T-helper 1 cell treated with Interleukin-12 subunit alpha and Interleukin-12 subunit beta and Interleukin-4 antibody, amounts not matched to agents 30 μg/mL and 1 μg/mL, for 36 hours (primary cell): ENCODE measurements around the gene C15orf40.
"Not testable (repeated sequence)": the region's sequence is repeated elsewhere in the genome, so short reads cannot be mapped to it uniquely, and the experiment has no call there.

Experiments
- H3K27ac Mint-ChIP-seq: one replicate; pipeline ENCODE4 v1.8.0; 2021; ENCODE audit warnings: mild to moderate bottlenecking, mixed read lengths
- H3K27me3 Mint-ChIP-seq: one replicate; pipeline ENCODE4 v1.8.0; 2021; ENCODE audit warnings: low read depth, mixed read lengths
- H3K36me3 Mint-ChIP-seq: one replicate; pipeline ENCODE4 v1.8.0; 2021; ENCODE audit warnings: low read depth, mixed read lengths
- H3K4me1 Mint-ChIP-seq: one replicate; pipeline ENCODE4 v1.8.0; 2021; ENCODE audit warnings: low read depth, mixed read lengths
- H3K4me3 Mint-ChIP-seq: one replicate; pipeline ENCODE4 v1.8.0; 2021; ENCODE audit warnings: mild to moderate bottlenecking, moderate library complexity, mixed read lengths
- H3K9me3 Mint-ChIP-seq: one replicate; pipeline ENCODE4 v1.8.0; 2021; ENCODE audit warnings: mixed read lengths

C15orf40 gene

GRCh38 chr15:82951472-82952157 is 59.8 kb downstream of the C15orf40 start:
- Mint-ChIP-seq H3K27ac (no peak overlapping the region), H3K4me1 (peaks cover 8% of the 10 kb centered on the region), H3K36me3 (no peaks in the 10 kb centered on the region), H3K9me3 (no peaks in the 10 kb centered on the region), H3K27me3 (peaks cover 29% of the 10 kb centered on the region), H3K4me3 (peak overlapping the region; percentile 75)

- Mint-ChIP-seq H3K4me3 (no peak overlapping the region), H3K9me3 (no peaks in the 10 kb centered on the region), H3K36me3 (no peaks in the 10 kb centered on the region), H3K27me3 (peaks cover 29% of the 10 kb centered on the region), H3K27ac (no peak overlapping the region), H3K4me1 (peaks cover 8% of the 10 kb centered on the region)
Observed at GRCh38 chr15:82950746-82951370, 60.6 kb downstream of the C15orf40 start.

- no peak overlapping the region for H3K4me3 Mint-ChIP-seq
- H3K9me3 Mint-ChIP-seq: no peaks in the 10 kb centered on the region
- peaks cover 8% of the 10 kb centered on the region for H3K4me1 Mint-ChIP-seq
- no peak overlapping the region for H3K27ac Mint-ChIP-seq
- peaks cover 29% of the 10 kb centered on the region for H3K27me3 Mint-ChIP-seq
- no peaks in the 10 kb centered on the region for H3K36me3 Mint-ChIP-seq
Observed at GRCh38 chr15:82950295-82950694, 61.1 kb downstream of the C15orf40 start.

- Mint-ChIP-seq H3K4me3 (no peak overlapping the region), H3K4me1 (no peaks in the 10 kb centered on the region), H3K27ac (no peak overlapping the region), H3K27me3 (peaks cover 28% of the 10 kb centered on the region), H3K36me3 (no peaks in the 10 kb centered on the region), H3K9me3 (no peaks in the 10 kb centered on the region)
Observed at GRCh38 chr15:82946155-82946701, 65.2 kb downstream of the C15orf40 start.

GRCh38 chr15:82945326-82945725 is 66.1 kb downstream of the C15orf40 start:
- Mint-ChIP-seq H3K27me3 (peaks cover 28% of the 10 kb centered on the region), H3K4me1 (no peaks in the 10 kb centered on the region), H3K9me3 (no peaks in the 10 kb centered on the region)

GRCh38 chr15:82944821-82945220 is 66.6 kb downstream of the C15orf40 start:
- H3K9me3 Mint-ChIP-seq: no peaks in the 10 kb centered on the region
- H3K4me1 Mint-ChIP-seq: no peaks in the 10 kb centered on the region
- no peak overlapping the region for H3K27ac Mint-ChIP-seq
- peaks cover 28% of the 10 kb centered on the region for H3K27me3 Mint-ChIP-seq
- no peak overlapping the region for H3K4me3 Mint-ChIP-seq
- no peaks in the 10 kb centered on the region for H3K36me3 Mint-ChIP-seq

More at GRCh38 chr15:82945326-82945725, 66.1 kb downstream of the C15orf40 start:
- H3K4me3 Mint-ChIP-seq: no peak overlapping the region
- H3K36me3 Mint-ChIP-seq: no peaks in the 10 kb centered on the region
- H3K27ac Mint-ChIP-seq: no peak overlapping the region

GRCh38 chr15:82944056-82944455 is 67.4 kb downstream of the C15orf40 start:
- H3K4me3 Mint-ChIP-seq: no peak overlapping the region
- H3K27me3 Mint-ChIP-seq: peaks cover 29% of the 10 kb centered on the region
- no peaks in the 10 kb centered on the region for H3K9me3 Mint-ChIP-seq
- no peak overlapping the region for H3K27ac Mint-ChIP-seq
- no peaks in the 10 kb centered on the region for H3K36me3 Mint-ChIP-seq
- H3K4me1 Mint-ChIP-seq: no peaks in the 10 kb centered on the region

GRCh38 chr15:82943176-82943575 is 68.3 kb downstream of the C15orf40 start:
- Mint-ChIP-seq H3K4me3 (no peak overlapping the region), H3K4me1 (no peaks in the 10 kb centered on the region), H3K27ac (no peak overlapping the region), H3K27me3 (peaks cover 38% of the 10 kb centered on the region), H3K9me3 (no peaks in the 10 kb centered on the region), H3K36me3 (no peaks in the 10 kb centered on the region)

- Mint-ChIP-seq H3K27ac (no peak overlapping the region), H3K4me1 (no peaks in the 10 kb centered on the region), H3K36me3 (no peaks in the 10 kb centered on the region), H3K4me3 (no peak overlapping the region), H3K9me3 (no peaks in the 10 kb centered on the region), H3K27me3 (peaks cover 38% of the 10 kb centered on the region)
Observed at GRCh38 chr15:82942691-82943090, 68.7 kb downstream of the C15orf40 start.

- not testable (repeated sequence) for H3K4me1 Mint-ChIP-seq, H3K4me3 Mint-ChIP-seq, H3K36me3 Mint-ChIP-seq, H3K27ac Mint-ChIP-seq, H3K9me3 Mint-ChIP-seq
- peaks cover 36% of the 10 kb centered on the region for H3K27me3 Mint-ChIP-seq
Observed at GRCh38 chr15:82939678-82940077, 71.8 kb downstream of the C15orf40 start.
